Measurements from ENCODE around the gene WDR44. TPM values are rescaled to one million over a fixed set of nuclear protein-coding genes. Genes with fewer than 3 reads are reported as not detected.

The WDR44 gene
- total and polyA plus RNA-seq, 10 of the 15 experiments (the other 5 are each of a cell fraction or from before 2014, with no cell fraction given), result 3.4 to 14.0 (median 11.6) TPM

- Histone ChIP-seq H3K4me3 (no peak overlapping the region), H2AFZ (ENCODE audit: control insufficient read depth, low read depth, low read length) (no peak overlapping the region), H3K36me3 (ENCODE audit: control insufficient read depth in 2 of 2, insufficient read depth in 2 of 2, low read length in 1 of 2) (no peaks in the 10 kb centered on the region; a peak in 2 of 4 replicates), H3K4me2 (ENCODE audit: control insufficient read depth, insufficient read depth) (no peak overlapping the region), H3K4me1 (ENCODE audit: control insufficient read depth, insufficient read depth, low read length) (no peaks in the 10 kb centered on the region), H3K9me3 (replicated peaks; ENCODE audit: control insufficient read depth, insufficient read depth, low read length) (no peaks in the 10 kb centered on the region), H3K27me3 (replicated peaks in 1 of 2; ENCODE audit: control insufficient read depth in 2 of 2, insufficient read depth in 2 of 2, low read length in 1 of 2) (no peaks in the 10 kb centered on the region), H3K79me2 (ENCODE audit: control insufficient read depth, insufficient read depth, low read length) (no peaks in the 10 kb centered on the region), H3K27ac (ENCODE audit: control insufficient read depth, insufficient read depth) (no peak overlapping the region), H3K9ac (ENCODE audit: control insufficient read depth, insufficient read depth, low read length) (no peak overlapping the region), H4K20me1 (ENCODE audit: control insufficient read depth, insufficient read depth) (no peaks in the 10 kb centered on the region)
- BruUV-seq (replicated peaks), result no TSS peak
- in situ Hi-C loops (cut with MboI) (no loop called here), intact Hi-C loops (cut with micrococcal nuclease; ENCODE audit: unreplicated experiment) (no loop called here)
- TF ChIP-seq PML (IDR thresholded peaks at IDR 0.05; ENCODE audit: low read length), result no peak
- no peak for TF ChIP-seq BCL11A (IDR thresholded peaks at IDR 0.05; ENCODE audit: low read depth, low read length)
- TF ChIP-seq CHD4 (IDR thresholded peaks at IDR 0.05), result no peak
- no peak for TF ChIP-seq BMI1 (IDR thresholded peaks at IDR 0.05; ENCODE audit: borderline replicate concordance)
- no peak for TF ChIP-seq FOS (IDR thresholded peaks at IDR 0.05; ENCODE audit: borderline replicate concordance, extremely low read depth, insufficient read length)
- no peak for TF ChIP-seq SMAD5 (IDR thresholded peaks at IDR 0.05; ENCODE audit: low read depth)
- TF ChIP-seq NKRF (conservative IDR thresholded peaks at IDR 0.05), result no peak
- no peak for TF ChIP-seq POLR2AphosphoS5 (IDR thresholded peaks at IDR 0.05; ENCODE audit: low read length)
- TF ChIP-seq ESRRA (IDR thresholded peaks at IDR 0.05; ENCODE audit: low read length), result no peak
- TF ChIP-seq TARDBP (IDR thresholded peaks at IDR 0.05; ENCODE audit: borderline replicate concordance), result no peak
- TF ChIP-seq REST (IDR thresholded peaks at IDR 0.05; ENCODE audit: low read depth, low read length), result no peak
- TF ChIP-seq EED (IDR thresholded peaks at IDR 0.05; ENCODE audit: low read depth), result no peak
- no peak for TF ChIP-seq HDAC2 (IDR thresholded peaks at IDR 0.05)
- no peak for TF ChIP-seq IKZF1 (conservative IDR thresholded peaks at IDR 0.05)
- no peak for TF ChIP-seq TCF12 (IDR thresholded peaks at IDR 0.05; ENCODE audit: low read depth, low read length)
- TF ChIP-seq CREM (IDR thresholded peaks at IDR 0.05; ENCODE audit: low read depth), result no peak
- TF ChIP-seq NR2F1 (conservative IDR thresholded peaks at IDR 0.05), result no peak
- TF ChIP-seq MEF2B (IDR thresholded peaks at IDR 0.05; ENCODE audit: partially characterized antibody, poor library complexity, severe bottlenecking), result no peak
- TF ChIP-seq PKNOX1 (IDR thresholded peaks at IDR 0.05), result no peak
- TF ChIP-seq MAX (IDR thresholded peaks at IDR 0.05; ENCODE audit: low read depth, low read length), result no peak
- CTCF ChIA-PET, result interaction anchor here (0.9 to 1.0 kb wide), 2 partner anchors 28 to 169 kb away, joined by 3 to 6 read pairs; no protein-coding TSS in a partner anchor
- ATAC-seq (no peak), FAIRE-seq (no peak), DNase-seq (ENCODE audit: low read depth, low spot score) (no peak)
- RAD21 ChIA-PET (ENCODE audit: unreplicated experiment), result no interaction called here
- POLR2A ChIA-PET, result no interaction called here
- 84% methylated on average over 5 of the region's 5 CpGs for WGBS (ENCODE audit: insufficient coverage, insufficient replicate concordance, low lambda C conversion rate, missing lambda C conversion rate)
- SMC1A ChIA-PET (ENCODE audit: uncharacterized antibody, unreplicated experiment), result no interaction called here
Measured at GRCh38 chrX:118432799-118433198, 86.9 kb downstream of the WDR44 start.

Data from GM12878 (cell line).